HG03175 (cell line): ENCODE measurements around the gene ITLN1.

ENCODE experiments used
- ATAC-seq: cut with Tn5 transposase; IDR thresholded peaks from one replicate; pipeline ENCODE4 v1.9.1; 2021; ENCODE audit warnings: mild to moderate bottlenecking, moderate library complexity; ENCODE audit not compliant: unreplicated experiment

ITLN1 gene

GRCh38 chr1:160826546-160826945 is 58.4 kb downstream of the ITLN1 start:
- no peak for ATAC-seq
